ENCODE results near the gene CLDN6.

CLDN6 gene

GRCh38 chr16:2973605-2974318, 44.2 kb downstream of the CLDN6 start:
- H3K9me3 ChIP-seq (ENCODE audit: control insufficient read depth, insufficient read depth, low read length): no peaks in the 10 kb centered on the region
- H3K36me3 ChIP-seq (ENCODE audit: control insufficient read depth, insufficient read depth, low read length): peaks cover 71% of the 10 kb centered on the region
- H3K4me1 ChIP-seq (ENCODE audit: control insufficient read depth, insufficient read depth, low read length): peaks cover 7% of the 10 kb centered on the region; the same call in 1 of the 2 replicates
- H3K9ac ChIP-seq (ENCODE audit: low read depth, low read length): no peak overlapping the region
- no peaks in the 10 kb centered on the region for H3K27me3 ChIP-seq (ENCODE audit: control insufficient read depth, insufficient read depth, low read length)
- no peak overlapping the region for H3K4me3 ChIP-seq (ENCODE audit: low read depth, low read length)
- no peak overlapping the region for H3K27ac ChIP-seq (ENCODE audit: low read depth, low read length)

DNA sequence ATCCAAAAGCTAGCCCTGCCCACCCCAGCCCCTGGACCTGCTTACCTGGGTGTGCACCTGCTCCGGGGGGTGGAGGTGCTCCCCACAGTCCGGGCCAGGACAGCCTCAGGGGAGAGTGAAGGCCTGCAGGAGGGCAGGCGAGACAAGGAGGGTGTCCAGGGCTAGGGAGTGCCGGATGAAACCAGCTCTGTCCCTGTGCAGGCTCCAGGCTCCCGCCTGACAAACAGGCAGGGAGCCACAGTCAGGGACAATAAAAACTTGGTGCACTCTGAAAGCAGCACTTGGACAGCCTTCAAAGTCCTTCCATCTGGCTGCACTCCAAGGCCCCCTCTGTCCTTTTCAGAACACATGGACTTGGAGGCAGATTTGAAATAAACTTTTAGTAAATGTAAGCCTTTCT, 44.9 kb downstream of the CLDN6 start:
- Histone ChIP-seq H3K4me3 (ENCODE audit: low read depth, low read length) (no peak overlapping the region), H3K9me3 (ENCODE audit: control insufficient read depth, insufficient read depth, low read length) (no peaks in the 10 kb centered on the region), H3K9ac (ENCODE audit: low read depth, low read length) (no peak overlapping the region), H3K4me1 (ENCODE audit: control insufficient read depth, insufficient read depth, low read length) (peaks cover 7% of the 10 kb centered on the region; the same call in 1 of the 2 replicates), H3K27me3 (ENCODE audit: control insufficient read depth, insufficient read depth, low read length) (peaks cover 6% of the 10 kb centered on the region), H3K36me3 (ENCODE audit: control insufficient read depth, insufficient read depth, low read length) (peaks cover 68% of the 10 kb centered on the region), H3K27ac (ENCODE audit: low read depth, low read length) (no peak overlapping the region)

DNA sequence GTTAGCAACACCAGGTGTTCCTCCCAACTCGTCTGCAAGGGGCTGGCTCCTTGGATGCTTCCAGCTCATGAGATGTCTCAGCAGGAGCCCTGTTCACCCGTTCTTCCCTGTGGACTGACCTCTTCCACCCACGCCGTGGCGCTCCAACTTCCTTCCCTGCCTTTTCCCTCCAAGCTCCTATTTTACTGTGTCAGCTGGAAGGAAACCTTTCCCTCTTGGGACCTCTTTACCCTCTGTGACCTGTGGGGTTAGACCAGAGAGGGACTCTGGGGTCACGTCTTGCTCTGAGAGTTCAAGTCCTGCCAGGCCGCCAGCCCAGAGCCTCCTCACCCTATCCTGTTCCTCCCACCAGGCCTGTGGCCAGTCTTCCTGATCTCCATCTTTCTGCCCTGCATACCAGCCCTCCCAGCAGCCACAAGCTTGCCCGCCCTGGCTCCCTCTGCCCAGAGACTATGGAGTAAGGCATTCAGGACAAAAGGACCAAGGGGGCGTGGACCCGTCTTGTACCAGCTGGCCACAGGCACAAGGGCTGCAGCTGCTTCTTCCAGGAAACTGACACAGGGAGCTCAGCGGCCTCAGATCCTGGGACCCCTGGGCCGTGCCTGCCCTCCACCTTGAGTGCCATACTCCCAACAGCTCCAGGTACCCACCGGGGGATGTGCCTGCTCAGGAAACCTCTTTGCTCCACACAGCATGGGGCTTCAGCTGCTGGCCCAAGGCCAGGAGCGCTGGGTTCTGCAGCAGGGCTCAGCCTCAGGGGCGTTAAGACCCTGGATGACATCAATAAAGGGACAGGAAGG, 45.8 kb downstream of the CLDN6 start:
- no peak overlapping the region for H3K4me3 ChIP-seq (ENCODE audit: low read depth, low read length)
- H3K4me1 ChIP-seq (ENCODE audit: control insufficient read depth, insufficient read depth, low read length): peaks cover 7% of the 10 kb centered on the region; the same call in 1 of the 2 replicates
- no peak overlapping the region for H3K27ac ChIP-seq (ENCODE audit: low read depth, low read length)
- H3K9me3 ChIP-seq (ENCODE audit: control insufficient read depth, insufficient read depth, low read length): no peaks in the 10 kb centered on the region
- H3K9ac ChIP-seq (ENCODE audit: low read depth, low read length): no peak overlapping the region
- H3K27me3 ChIP-seq (ENCODE audit: control insufficient read depth, insufficient read depth, low read length): peaks cover 15% of the 10 kb centered on the region
- H3K36me3 ChIP-seq (ENCODE audit: control insufficient read depth, insufficient read depth, low read length): peaks cover 60% of the 10 kb centered on the region

- no peaks in the 10 kb centered on the region for H3K9me3 ChIP-seq (ENCODE audit: control insufficient read depth, insufficient read depth, low read length)
- no peak overlapping the region for H3K27ac ChIP-seq (ENCODE audit: low read depth, low read length)
- H3K4me1 ChIP-seq (ENCODE audit: control insufficient read depth, insufficient read depth, low read length): peaks cover 7% of the 10 kb centered on the region; the same call in 1 of the 2 replicates
- peaks cover 52% of the 10 kb centered on the region for H3K36me3 ChIP-seq (ENCODE audit: control insufficient read depth, insufficient read depth, low read length)
- 0 out of 2 replicates have a peak overlapping the region, but pooled peaks have one; percentile 77 for H3K4me3 ChIP-seq (ENCODE audit: low read depth, low read length)
- H3K9ac ChIP-seq (ENCODE audit: low read depth, low read length): no peak overlapping the region
- H3K27me3 ChIP-seq (ENCODE audit: control insufficient read depth, insufficient read depth, low read length): peaks cover 23% of the 10 kb centered on the region
Observed at GRCh38 chr16:2971134-2971984, 46.6 kb downstream of the CLDN6 start.

- Histone ChIP-seq H3K9me3 (ENCODE audit: control insufficient read depth, insufficient read depth, low read length) (no peaks in the 10 kb centered on the region), H3K27ac (ENCODE audit: low read depth, low read length) (peak overlapping the region; percentile 86), H3K9ac (ENCODE audit: low read depth, low read length) (no peak overlapping the region), H3K4me1 (ENCODE audit: control insufficient read depth, insufficient read depth, low read length) (peaks cover 7% of the 10 kb centered on the region; the same call in 1 of the 2 replicates), H3K4me3 (ENCODE audit: low read depth, low read length) (peak overlapping the region; percentile 77), H3K36me3 (ENCODE audit: control insufficient read depth, insufficient read depth, low read length) (peaks cover 44% of the 10 kb centered on the region), H3K27me3 (ENCODE audit: control insufficient read depth, insufficient read depth, low read length) (peaks cover 30% of the 10 kb centered on the region)
Observed at GRCh38 chr16:2970563-2970962, 47.4 kb downstream of the CLDN6 start.

DNA sequence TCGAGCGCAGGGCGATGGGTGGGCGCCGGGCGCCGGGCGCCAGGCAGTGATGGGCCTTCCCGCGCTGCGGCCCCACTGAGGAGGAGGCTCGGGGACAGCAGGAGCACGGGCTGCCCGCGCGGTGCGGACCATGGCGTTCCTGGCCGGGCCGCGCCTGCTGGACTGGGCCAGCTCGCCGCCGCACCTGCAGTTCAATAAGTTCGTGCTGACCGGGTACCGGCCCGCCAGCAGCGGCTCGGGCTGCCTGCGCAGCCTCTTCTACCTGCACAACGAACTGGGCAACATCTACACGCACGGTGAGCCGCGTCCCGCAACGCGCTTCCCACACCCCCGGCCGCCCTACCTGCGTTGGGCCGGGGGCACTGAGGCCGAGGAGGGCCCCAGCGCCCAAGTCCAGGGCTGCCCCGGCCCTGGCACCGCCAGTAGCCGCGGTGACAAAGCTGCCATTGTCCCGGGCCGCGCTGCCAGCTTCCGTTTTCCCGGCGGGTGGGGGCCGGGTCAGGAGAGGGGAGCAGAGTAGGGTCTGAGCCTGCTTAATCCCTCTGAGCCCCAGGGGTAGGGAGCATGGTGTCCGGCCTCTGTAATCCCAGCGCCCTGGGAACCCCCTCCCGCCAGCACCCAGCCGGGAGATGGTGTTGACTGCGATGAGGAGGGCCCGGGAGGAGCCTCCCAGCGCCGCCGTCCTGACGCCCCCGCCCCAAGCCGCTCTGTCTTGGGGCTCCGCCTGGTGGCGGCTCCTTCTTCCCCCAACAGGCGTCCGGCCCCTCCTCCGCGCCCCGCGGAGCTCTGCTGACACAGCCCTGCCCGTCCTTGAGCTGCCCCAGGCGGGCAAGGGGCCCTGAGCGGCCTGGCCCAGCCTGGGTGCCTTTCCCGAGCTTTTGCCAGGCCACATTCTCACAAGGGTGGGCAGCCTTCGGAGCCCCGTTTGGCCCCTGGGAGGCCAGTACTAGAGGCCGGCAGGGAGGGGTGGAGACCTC, 48.1 kb downstream of the CLDN6 start:
- Histone ChIP-seq H3K4me1 (ENCODE audit: control insufficient read depth, insufficient read depth, low read length) (peaks cover 10% of the 10 kb centered on the region; the same call in 1 of the 2 replicates), H3K9me3 (ENCODE audit: control insufficient read depth, insufficient read depth, low read length) (no peaks in the 10 kb centered on the region), H3K4me3 (ENCODE audit: low read depth, low read length) (peak overlapping the region; percentile 77), H3K9ac (ENCODE audit: low read depth, low read length) (peak overlapping the region; percentile 77), H3K27ac (ENCODE audit: low read depth, low read length) (peak overlapping the region; percentile 86), H3K27me3 (ENCODE audit: control insufficient read depth, insufficient read depth, low read length) (peaks cover 30% of the 10 kb centered on the region), H3K36me3 (ENCODE audit: control insufficient read depth, insufficient read depth, low read length) (peaks cover 36% of the 10 kb centered on the region)

DNA sequence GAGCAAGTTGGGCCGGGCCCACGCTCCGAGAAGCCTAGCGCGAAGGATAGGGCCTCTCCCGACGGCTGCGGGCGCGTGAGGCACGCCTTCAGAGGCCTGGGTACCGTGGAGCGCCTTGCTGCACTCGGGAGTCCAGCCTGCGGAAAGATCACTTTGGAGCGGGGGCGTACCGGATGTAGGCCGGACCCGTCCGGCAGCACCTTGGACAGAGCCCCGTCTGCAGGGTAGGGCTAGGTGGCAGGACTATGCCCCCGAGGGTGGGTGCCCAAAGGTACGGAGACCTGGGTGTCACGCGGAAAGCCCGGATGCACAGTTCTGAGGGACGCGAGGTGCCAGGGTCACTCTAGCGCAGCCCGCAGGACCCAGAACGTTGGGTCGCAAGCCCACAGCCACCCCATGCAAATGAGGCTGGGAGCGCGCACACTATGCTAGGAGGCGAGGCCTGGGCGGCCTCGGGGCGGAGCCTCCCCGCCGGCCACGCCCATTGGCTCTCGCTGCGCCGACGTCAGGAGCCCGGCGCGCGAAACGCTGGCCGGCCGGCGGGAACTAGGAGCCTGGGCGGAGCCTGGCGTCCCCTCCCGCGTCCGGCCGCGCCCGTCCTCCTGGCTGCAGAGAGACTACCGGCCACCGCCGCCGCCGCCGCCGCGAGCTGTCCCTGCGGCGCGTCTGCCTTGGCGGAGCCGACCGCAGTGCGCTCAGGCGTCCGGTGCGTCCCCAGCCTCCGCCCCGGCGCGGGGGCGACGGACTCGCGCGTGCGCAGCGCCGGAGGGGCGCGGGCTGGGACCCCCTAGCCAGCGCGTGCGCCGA, 49.0 kb downstream of the CLDN6 start, which contains the start of gene PAQR4:
Gene PAQR4 (plus strand): TSS at position 611 of the 807 bp plus-strand sequence. CDS start 327 bp downstream, outside the sequence.
- Histone ChIP-seq H3K27me3 (ENCODE audit: control insufficient read depth, insufficient read depth, low read length) (peaks cover 30% of the 10 kb centered on the region), H3K36me3 (ENCODE audit: control insufficient read depth, insufficient read depth, low read length) (peaks cover 27% of the 10 kb centered on the region), H3K4me1 (ENCODE audit: control insufficient read depth, insufficient read depth, low read length) (peaks cover 10% of the 10 kb centered on the region; the same call in 1 of the 2 replicates), H3K4me3 (ENCODE audit: low read depth, low read length) (peak within 1 kb of the TSS; percentile 77), H3K9me3 (ENCODE audit: control insufficient read depth, insufficient read depth, low read length) (no peaks in the 10 kb centered on the region), H3K9ac (ENCODE audit: low read depth, low read length) (peak within 1 kb of the TSS; percentile 77), H3K27ac (ENCODE audit: low read depth, low read length) (peak within 1 kb of the TSS; percentile 86)

- Histone ChIP-seq H3K9me3 (ENCODE audit: control insufficient read depth, insufficient read depth, low read length) (no peaks in the 10 kb centered on the region), H3K27ac (ENCODE audit: low read depth, low read length) (peak overlapping the region; percentile 64), H3K4me3 (ENCODE audit: low read depth, low read length) (peak overlapping the region; percentile 77), H3K27me3 (ENCODE audit: control insufficient read depth, insufficient read depth, low read length) (peaks cover 30% of the 10 kb centered on the region), H3K4me1 (ENCODE audit: control insufficient read depth, insufficient read depth, low read length) (peaks cover 10% of the 10 kb centered on the region; the same call in 1 of the 2 replicates), H3K36me3 (ENCODE audit: control insufficient read depth, insufficient read depth, low read length) (peaks cover 22% of the 10 kb centered on the region), H3K9ac (ENCODE audit: low read depth, low read length) (no peak overlapping the region)
Observed at GRCh38 chr16:2968368-2968737, 49.6 kb downstream of the CLDN6 start.

DNA sequence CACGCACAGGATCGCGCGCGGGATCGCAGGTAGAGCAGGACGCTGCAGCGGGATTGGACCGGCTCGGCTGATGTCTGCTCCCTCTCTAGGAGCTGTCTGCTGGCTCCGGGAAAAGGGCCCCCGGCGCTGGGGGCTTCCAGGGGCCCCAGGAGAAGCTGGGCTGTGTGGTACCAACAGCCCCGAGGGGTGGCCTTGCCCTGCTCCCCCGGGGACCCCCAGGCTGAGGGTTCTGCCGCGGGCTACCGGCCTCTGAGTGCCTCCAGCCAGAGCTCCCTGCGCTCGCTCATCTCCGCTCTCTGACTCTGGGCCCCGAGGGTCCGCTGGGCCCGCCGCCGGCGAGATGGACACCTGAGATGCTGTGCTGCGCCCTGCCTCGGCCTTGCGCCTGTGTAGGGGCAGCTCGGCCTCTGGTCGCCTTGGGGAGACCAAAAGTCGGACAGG, 50.2 kb downstream of the CLDN6 start:
- Histone ChIP-seq H3K9me3 (ENCODE audit: control insufficient read depth, insufficient read depth, low read length) (no peaks in the 10 kb centered on the region), H3K27ac (ENCODE audit: low read depth, low read length) (no peak overlapping the region), H3K9ac (ENCODE audit: low read depth, low read length) (no peak overlapping the region), H3K4me3 (ENCODE audit: low read depth, low read length) (no peak overlapping the region), H3K27me3 (ENCODE audit: control insufficient read depth, insufficient read depth, low read length) (peaks cover 33% of the 10 kb centered on the region), H3K36me3 (ENCODE audit: control insufficient read depth, insufficient read depth, low read length) (peaks cover 16% of the 10 kb centered on the region), H3K4me1 (ENCODE audit: control insufficient read depth, insufficient read depth, low read length) (peaks cover 10% of the 10 kb centered on the region; the same call in 1 of the 2 replicates)
